HG02840 (cell line): ENCODE data around the gene BID.

Source experiments
- ATAC-seq: cut with Tn5 transposase; IDR thresholded peaks from one replicate; pipeline ENCODE4 v1.9.1; 2021; ENCODE audit warnings: mild to moderate bottlenecking, moderate library complexity, moderate number of reproducible peaks; ENCODE audit not compliant: unreplicated experiment, low FRiP score

BID gene

DNA sequence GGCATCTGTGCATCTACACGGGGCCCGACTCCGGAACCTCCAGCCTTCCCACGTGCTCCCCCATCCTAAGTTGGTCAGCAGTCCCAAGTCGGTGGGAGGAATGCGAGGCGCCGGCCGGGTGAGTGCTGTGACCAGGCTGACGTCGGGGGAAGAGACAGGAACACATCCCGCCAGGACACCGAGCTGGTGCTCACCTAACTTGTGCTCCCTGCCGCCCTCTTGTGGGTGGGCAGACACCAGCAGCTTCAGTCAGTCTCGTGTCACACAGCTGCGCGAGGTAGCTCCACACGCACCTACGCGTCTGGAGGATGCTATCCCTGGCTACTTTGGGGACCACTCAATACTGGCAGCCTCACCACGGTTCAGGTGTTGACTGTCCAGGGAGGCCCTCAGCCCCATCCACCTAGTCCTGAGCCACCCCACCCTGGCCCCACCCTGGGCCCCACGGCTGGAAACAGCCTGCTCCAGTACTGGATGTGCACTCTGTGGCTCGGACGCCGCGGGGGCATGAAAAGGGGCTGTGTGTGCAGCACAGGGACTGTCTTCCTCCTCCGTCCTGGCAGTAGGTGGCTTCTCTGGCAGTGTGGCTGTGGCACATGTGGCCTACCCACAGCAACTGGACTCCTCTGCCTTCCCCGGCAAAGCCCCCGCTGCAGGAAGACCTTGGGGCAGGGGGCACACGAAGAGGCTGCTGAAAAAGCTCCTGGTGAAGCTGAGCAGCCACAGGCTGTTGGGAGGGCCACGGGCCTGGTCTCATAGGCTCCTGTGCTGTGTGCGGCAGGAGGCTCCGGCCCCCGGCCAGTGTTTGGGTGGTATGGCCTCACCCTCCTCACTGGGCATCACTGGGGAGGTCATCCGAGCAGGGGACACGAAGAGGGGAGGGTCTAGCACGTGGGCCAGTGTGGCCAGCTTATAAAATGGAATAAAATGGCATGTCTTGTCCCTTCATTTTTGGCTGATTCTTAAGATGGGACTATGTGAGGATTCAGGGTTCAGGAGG, 11.2 kb upstream of the BID start:
- no peak for ATAC-seq

DNA sequence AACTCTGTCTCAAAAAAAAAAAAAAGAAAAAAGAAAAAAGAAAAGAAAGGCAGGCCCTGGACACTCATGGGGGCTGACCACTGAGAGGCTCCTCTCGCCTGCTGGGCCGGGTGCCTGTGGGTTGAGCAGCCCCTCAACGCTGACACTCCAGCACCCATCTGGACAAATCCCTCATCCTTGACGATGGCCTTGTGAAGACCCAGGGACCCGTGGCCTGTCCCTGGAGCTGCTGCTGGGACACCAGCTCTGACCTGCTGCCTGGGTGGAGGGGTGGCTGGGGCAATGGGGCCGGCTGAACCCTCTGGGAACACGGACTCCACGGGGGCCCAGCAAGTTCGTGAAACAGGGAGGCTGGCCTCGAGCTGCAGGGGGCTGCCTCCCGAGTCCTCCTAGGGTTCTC, 10.5 kb upstream of the BID start:
- no peak for ATAC-seq

DNA sequence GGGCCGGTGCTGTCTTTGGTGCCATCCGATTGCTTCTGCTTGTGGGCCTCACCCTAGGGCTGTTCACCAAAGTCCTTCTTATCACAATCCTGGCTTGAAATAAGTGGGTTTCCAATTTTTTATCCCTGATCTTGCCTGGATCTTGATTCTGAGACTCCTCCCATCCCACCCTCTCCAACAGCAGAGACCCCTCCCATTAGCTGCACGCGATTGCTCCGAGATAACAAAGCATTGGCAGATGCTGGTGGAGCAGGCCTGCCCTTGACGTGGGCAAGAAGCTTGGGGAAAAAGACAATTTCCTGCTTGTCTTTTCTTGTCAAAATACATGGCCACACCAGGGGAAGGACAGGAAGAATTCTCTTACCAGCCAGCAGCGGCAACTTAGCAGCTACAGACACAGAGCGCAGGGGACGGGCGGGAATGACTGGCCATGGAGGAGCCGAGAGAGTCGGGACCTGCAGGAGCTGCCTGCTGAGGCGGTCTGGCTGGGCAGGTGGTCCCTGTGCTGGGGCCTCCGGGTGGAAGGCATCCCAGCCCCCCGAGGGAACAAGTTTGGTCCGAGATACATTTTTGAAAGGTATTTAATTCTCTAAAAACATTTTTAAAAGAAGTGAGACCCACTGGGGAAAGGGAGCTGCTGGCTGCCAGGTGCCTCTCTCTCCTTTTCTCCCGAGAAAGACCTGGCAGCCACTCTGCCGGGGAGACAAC, 9.7 kb upstream of the BID start:
- ATAC-seq, result no peak

DNA sequence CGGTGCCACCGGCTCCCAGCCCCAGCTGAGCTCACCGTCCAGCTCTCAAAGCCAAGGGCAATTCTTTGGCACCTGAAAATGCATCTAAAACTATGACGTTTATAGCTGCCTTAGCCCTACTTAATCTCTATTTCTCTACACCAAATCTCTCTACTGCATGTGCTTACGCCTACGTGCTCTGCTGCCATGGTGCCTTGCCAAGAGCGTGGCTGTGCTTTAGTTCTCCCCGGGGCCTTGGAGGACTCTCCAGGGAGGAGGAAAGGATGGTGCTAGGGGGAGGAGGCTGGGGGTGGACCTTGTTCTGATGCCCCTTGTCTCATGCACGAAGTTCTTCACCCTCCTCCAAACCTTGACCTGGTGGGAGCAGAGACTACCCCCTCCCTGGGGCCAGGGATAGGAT, 9.0 kb upstream of the BID start:
- no peak for ATAC-seq

DNA sequence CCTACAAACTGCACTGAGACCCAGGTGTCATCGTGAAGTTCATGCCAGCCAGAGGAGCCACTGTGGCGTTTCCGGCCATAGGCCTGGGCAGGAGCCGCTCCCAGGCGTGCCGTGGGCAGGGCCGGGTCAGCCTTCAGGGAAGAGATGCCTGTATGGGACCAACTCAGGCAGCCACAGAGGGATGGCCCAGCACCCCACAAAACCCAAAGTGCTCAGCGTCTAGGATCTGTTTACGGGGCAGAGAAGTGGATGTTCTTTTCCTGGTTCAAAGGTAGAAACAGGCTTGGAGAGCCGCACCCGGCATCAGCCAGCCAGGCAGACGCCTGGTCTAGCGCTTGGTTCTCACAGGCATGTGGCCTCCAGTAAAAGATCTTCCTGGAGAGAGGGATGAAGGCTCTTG, 8.4 kb upstream of the BID start:
- no peak for ATAC-seq

DNA sequence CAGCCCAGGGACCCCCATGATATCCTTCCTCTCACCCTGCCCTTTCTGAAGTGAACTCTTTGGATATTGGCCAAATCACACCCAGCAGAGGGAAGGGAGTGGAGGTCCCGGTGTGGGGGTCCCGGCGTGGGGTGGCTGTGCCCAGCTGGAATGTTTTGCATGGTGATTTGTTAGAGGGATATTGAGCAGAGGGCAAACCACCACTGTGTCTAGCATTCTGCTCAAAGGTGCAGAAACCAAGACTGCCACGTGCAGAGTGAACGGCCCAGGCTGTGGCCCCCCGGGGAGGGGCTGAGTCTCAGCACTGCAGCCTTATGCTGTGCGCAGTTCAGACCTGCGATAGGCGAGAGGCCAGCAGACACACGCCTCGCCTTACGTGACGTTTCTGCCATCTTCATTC, 7.9 kb upstream of the BID start:
- no peak for ATAC-seq

DNA sequence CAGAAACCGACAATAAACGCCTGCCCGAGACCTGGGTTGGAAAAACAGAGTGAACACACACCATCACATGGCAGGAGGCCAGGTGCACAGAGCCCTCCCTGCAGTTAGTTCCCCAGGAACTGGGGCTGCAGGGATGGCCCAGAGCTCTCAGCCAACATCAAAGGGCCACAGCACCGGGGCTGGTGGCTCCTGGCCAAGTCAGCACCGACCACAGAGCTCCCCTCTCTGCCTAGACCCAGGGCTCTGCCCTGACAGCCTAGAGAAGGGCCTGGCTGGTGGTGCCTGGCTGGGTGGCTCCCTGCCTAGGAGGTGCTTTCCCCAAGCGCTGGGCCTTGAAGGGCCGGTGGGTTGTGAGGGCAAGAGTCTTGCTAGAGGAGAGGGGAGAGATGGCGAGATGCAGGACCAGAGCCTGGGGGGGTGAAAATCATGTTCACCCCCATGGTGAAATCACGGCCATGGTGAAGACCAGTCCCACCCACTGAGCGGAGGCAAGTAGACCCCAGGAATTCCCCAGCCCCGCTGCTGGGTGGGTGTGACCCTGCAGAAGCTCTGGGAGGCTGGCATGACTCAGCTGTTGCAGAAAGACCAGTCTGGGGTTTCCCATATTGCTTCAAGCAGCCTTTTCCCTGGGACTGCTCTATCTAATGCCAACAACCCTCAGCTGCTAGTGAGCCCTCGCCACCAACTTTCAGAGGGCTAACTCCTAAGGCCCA, 7.2 kb upstream of the BID start:
- ATAC-seq, result no peak

DNA sequence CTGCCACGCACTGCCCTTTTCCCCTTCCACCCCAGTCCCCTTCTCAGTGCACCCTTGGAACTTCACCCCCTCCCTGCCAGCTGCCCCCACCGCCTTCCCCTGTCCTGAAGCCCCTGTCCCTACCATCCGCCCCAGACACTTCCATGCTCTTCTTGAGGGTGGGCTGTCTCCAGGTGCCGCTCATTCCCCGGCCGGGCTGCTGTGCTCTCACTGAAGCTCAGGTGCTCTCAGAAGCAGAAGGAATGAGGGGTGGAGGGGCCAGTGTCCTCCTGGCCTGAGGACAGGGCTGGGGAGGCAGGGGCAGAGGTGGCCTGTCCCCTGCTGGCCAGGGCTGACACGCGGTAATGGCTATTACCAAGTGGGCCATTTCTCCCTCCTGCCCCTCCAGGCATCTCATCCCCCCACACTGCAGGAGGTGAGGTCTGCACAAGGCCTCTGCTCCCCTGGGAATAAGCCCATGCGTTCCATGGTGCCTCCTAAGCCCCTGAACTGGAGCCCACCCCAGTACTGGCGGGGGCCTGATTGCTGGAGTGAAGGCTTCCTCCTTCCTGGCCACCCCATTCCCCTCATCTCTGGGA, 6.6 kb upstream of the BID start:
- ATAC-seq, result no peak

DNA sequence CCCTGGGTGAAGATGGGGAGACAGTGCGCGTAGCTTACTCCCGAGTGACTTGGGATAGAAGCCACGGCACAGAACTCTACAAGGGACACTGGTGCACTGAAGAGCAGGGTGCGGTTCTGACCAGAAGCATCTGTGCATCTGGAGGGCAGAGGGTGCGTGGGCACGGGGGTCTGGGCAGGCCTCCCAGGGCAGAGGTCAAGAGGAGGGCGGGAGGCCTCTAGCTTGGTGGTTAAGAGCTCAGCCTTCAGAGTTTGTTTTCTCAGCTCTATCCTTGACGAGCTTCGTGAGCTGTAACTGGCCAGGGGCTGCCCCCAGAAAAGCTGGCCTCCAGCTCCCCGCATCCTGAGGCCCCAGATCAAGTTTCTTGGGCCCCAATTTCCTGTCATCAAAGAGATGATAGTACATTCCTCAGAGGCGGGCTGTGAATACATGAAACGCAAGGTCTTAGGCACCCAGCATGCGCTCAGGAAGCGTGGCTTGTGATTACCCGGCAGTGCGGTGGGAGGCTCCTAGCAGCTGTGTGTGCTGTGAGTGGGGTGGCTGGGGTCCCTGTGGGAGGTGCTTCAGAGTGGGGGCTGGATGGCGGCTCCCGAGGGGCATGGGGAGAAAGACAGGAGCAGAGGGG, 6.0 kb upstream of the BID start:
- ATAC-seq, result no peak

DNA sequence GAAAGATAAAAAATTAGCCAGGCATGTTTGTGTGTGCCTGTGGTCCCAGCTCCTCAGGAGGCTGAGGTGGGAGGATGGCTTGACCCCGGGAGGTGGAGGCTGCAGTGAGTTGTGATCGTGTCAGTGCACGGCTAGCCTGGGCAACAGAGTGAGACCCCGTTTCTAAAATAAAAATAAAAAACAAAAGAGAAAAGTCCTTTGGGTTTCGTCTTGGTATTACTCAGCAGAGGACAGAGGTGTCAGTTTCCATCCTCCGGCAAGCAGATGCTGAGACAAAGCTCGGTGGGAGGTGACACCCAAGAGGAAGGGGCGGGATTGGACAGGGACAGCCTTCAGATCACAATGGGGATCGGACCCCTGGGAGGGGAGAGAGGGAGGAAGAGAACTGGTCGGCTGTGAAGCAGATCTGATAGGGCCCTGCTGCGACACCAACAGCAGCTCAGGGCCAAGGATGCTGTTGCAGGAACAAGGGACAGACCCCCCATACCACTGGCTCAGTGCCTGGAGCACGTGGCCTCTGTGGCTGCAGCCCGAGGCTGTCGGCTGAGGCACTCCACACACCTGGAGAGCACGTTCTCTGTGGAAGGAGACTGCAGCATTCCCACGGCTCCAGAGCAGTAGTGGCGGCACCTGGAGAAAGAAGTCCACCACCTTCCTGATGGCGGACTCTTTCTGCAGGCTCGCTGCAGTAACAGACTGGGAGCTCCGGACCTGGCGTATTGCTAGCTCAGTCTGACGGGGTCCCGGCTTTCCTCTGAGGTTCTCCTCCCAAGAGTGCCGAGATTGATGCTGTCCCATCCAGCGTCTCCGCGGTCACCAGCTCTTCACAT, 5.2 kb upstream of the BID start:
- no peak for ATAC-seq

DNA sequence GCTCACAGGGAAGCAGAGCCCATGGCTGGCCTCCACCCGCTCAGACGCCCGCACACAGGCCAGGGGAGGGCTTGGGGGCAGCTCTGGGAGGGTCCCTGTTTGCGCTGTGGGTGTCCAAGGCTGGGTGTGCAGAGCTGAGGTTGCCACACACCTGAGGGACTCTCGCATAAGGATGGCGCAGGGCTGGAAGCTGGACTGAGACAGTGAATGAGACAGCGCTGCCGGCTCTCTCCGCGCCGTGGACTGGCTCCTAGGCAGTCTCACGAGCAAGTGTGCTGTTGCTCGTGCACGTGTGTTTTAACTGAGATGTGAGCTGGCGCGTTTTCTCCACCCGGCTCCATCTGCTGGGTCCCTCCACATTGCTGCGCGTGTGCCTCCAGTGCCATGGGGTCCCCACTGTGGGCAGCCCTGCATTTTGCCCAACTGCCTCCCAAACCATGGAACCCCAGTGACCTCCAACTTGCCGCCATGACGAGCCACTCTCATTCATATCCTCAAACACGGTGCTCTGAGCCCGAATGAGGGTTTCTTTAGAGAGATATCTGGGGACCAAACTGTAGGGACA, 4.2 kb upstream of the BID start:
- ATAC-seq, result no peak

DNA sequence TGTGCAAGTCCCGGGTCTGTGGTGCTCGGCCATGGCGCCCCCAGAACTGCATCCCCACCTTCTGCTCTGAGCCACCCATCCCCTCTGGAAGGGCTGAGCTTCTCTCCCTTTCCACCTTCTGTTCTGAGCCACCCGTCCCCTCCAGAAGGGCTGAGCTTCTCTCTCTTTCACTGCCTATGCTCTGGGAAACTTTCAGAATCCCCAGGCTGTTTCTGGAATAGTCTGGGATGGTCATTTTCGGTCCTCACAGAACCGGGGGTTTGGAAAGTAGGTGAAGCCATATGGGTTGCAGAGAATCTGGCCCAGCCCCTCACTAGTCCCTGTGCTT, 3.4 kb upstream of the BID start:
- no peak for ATAC-seq

DNA sequence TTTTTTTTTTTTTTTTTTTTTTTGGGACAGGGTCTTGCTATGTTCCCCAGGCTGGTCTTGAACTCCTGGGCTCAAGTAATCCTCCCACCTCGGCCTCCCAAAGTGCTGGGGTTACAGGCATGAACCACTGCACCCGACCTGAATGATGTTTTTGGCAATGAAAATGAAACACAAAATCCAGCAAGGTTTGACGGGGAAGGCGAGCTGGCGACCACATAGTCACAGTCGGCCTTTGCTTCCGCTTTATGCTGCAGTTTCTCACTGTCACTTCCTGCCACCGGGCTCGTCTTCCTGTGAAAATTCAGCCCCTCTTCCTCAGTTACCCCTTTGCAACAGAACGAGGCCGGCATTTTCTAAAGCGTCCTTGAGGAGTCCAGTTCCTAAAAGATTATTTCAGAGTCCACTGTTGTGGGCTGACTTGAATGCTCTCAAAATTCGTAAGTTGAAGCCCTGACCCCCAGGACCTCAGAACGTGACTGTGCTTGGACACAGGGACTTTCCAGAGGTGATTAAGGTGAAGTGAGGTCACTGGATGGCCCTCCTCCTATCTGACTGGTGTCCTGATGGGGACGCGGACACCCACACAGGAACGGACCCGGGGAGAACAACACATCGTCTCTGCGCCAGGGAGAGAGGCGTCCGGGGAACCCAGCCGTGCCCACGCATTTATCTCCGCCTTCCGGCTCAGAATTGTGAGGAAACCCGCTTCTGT, 2.9 kb upstream of the BID start:
- ATAC-seq, result peak; percentile 29

DNA sequence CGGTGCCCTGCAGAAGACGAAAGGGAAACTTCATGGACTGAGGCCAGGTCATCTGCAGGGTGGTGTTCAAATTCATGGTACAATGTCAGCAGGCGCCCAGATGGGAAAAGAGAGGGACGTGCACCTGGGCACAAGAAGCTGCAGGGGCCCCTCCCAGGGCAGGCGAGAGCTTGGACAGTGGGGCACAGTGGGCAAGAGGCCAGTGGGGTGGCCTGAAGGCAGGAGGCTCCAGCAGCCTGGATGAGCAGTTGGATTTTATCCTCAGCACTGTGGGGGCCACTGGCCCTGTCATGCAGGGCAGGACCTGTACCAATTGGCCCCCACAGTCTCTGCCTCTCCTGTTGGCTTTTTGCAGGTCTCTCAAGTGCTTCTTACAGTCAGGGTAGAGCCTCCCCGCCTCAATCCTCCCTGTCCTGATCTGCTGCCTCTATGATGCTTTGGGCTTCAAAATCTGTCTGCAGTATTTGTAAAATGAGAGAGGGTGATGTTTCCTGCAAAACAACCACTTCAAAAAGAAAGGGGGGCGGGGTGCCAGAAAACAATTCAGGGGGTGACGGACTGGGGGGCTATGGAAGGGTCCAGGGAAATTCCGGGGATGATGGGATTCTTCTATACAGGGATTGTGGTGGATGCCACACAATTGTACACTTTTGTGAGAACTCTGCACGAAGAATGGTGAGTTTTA, 1.7 kb upstream of the BID start:
- ATAC-seq, result no peak

DNA sequence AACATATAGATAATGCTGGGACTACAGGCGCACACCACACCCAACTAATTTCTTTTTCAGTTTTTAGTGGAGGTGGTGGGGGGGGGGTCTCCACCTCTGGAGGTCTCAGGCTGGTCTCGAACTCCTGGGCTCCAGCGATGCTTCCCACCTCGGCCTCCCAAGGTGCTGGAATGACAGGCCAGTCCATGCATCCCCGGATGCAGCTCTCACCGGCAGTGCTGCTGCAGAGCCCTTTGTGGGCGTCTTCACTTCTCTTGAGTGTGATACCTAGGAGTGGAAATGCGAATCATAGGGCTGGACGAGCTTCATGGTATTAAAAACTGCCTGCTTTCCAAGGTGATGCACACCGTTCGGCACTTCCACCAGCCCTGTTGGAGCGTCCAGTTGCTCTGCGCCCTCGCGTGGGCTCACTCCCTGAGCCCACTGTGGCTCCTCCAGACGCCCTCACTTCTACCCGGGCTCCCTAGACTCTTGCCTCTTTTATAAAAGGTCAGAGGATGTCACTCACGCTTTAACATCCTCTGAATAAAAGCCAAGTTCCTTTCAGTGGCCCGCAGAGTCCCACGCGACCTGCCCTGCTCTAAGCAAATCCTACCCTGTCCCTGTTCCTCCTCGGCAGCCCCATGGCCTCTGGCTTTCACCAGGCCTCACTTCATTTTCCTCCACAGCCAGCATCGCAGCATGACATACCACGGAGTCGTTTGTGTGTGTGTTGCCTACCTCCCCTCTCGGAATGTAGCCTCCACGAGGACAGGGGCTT, 837 bp upstream of the BID start:
- no peak for ATAC-seq

DNA sequence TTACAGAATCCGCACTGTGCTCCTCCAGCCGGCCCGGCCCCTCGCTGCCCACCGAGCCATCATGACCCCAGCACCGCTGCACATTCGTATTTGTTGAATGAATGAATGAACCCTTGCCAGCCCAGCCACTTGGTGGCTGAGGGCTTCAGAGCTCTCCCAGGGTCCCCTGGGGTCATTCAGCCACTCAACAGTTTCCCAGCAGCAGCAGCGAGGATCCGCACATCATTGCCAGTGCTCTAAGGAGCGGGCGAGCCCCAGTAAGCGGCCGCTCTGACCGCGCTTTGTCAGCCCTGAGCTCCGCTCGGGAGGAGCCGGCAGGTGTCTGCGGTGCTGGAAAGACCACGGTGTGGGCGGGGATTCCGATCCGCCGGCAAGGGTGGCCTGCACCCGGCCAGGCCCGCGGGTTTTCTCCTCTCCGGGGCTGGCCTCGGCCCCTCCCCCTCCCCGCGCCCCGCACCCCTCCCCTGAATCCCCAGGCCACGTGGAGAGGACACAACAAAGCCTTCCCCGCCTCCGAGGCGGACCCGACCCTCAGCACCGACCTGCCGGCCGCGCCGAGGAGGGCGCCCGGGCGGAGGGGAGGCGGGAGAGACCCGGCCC, 563 bp downstream of the BID start:
- no peak for ATAC-seq

DNA sequence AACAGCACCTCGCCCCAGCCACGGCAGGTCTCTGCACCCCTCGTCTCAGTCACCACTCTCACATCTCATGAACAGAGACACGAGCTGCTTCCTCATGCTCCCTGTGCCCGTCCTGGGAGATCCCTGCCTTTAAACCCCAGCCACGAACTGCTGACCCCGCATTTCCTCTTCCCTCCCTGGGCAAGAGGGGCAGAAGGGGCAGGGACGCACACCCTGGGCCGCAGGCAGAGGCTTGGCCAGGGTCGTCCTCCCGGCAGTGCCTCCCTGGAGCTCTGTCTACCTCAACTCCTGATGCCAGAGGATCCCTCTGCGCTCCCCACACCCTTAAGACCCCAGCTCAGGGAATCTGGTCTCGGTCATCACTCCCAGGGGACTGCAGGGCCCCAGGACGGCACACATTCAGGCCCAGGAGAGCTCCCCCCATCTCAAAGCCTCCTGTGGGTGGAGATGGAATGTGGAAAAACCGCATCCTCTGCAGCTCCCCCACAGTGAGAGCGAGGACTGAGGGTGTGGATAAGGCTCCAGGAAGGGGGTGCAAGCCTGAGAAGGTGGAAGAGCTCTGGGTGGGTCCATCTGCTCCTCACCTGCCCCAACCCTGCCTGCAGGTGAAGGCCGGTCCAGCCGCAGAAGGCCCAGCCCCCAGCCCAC, 1.2 kb downstream of the BID start:
- no peak for ATAC-seq
